Thyroid gland (tissue), 4 donors: Measurements from ENCODE around the gene KCNE4. TPM values are rescaled to one million over a fixed set of nuclear protein-coding genes. Genes with fewer than 3 reads are reported as not detected.

Experiments used
- DNase-seq, 2 donors: peaks; one replicate each; pipeline ENCODE4 v3.0.0-alpha.2; 2019
- H3K27ac ChIP-seq, 3 donors: fragments of 200-600 bp; sonication (generic); 1 replicate in 2 of 3; 2 replicates in 1 of 3; pipeline ENCODE4 v1.5.1; 2016 to 2019; ENCODE audit warnings: mild to moderate bottlenecking in 1 of 3, moderate library complexity in 1 of 3
- H3K27me3 ChIP-seq: fragments of 200-600 bp; sonication (generic); one replicate; pipeline ENCODE4 v1.5.1; 2019
- H3K36me3 ChIP-seq, 2 donors: fragments of 200-600 bp; sonication (generic); one replicate each; pipeline ENCODE4 v1.5.1; 2016 to 2019
- H3K4me1 ChIP-seq, 2 donors: fragments of 200-600 bp; sonication (generic); one replicate each; pipeline ENCODE4 v1.5.1; 2017 to 2019
- H3K4me3 ChIP-seq, 3 donors: fragments of 200-600 bp; sonication (generic); replicated peaks in 1 of 3; 1 replicate in 2 of 3; 2 replicates in 1 of 3; pipeline ENCODE4 v1.5.1; 2016; ENCODE audit warnings: mild to moderate bottlenecking in 1 of 3
- H3K9me3 ChIP-seq: fragments of 200-600 bp; sonication (generic); one replicate; pipeline ENCODE4 v1.5.1; 2017
- CTCF ChIP-seq, 6 experiments: fragments of 200-600 bp in 3 of 6; fragments of 450-650 bp in 3 of 6; sonication (generic) in 3 of 6; IDR thresholded peaks; one replicate each; pipeline ENCODE4 v1.5.1; 2016 to 2019; ENCODE audit warnings: antibody characterized with exemption in 6 of 6, mild to moderate bottlenecking in 2 of 6, inconsistent platforms in 1 of 6, moderate library complexity in 1 of 6
- POLR2A ChIP-seq, 2 donors: fragments of 450-650 bp; IDR thresholded peaks; one replicate each; pipeline ENCODE4 v1.6.1; 2017; ENCODE audit warnings: antibody characterized with exemption in 2 of 2, mild to moderate bottlenecking in 2 of 2, moderate library complexity in 1 of 2
- whole genome bisulfite sequencing, 2 donors: methylation state at CpG; one replicate each; pipeline ENCODE4 v1.1.5; 2017; 5-methylcytosine and 5-hydroxymethylcytosine counted together
- intact Hi-C: fragments of 100-400 bp; cut with DNase I; formaldehyde crosslinking; loops from one replicate; pipeline ENCODE4 v1.15.1; 2023
- total RNA-seq, 4 donors: library from RNA; depleted of rRNA; stranded (reverse); fragments of >200 nt; gene quantifications; one replicate each; pipeline ENCODE4 v1.2.3, GENCODE V29; 2016

The KCNE4 gene
- total RNA-seq, 4 donors from 2014 or later, result 7.8 to 19.6 (median 18.4) TPM

GRCh38 chr2:223034221-223034975 is 17.6 kb upstream of the KCNE4 start:
- H3K4me3 ChIP-seq, result no peak overlapping the region
- no peaks in the 10 kb centered on the region for H3K9me3 ChIP-seq
- no peaks in the 10 kb centered on the region for H3K27me3 ChIP-seq
- H3K36me3 ChIP-seq, result no peaks in the 10 kb centered on the region
- TF ChIP-seq CTCF (IDR thresholded peaks at IDR 0.05) (no peak), POLR2A (IDR thresholded peaks at IDR 0.05) (no peak)
- intact Hi-C loops, result no loop called here
- no peak for DNase-seq
- peaks cover 9 to 11% of the 10 kb centered on the region in 2 donors for H3K4me1 ChIP-seq
- no peak overlapping the region for H3K27ac ChIP-seq

- Histone ChIP-seq H3K27ac (no peak overlapping the region), H3K36me3 (no peaks in the 10 kb centered on the region), H3K4me3 (no peak overlapping the region), H3K4me1 (peaks cover 11 to 19% of the 10 kb centered on the region in 2 donors), H3K9me3 (no peaks in the 10 kb centered on the region), H3K27me3 (no peaks in the 10 kb centered on the region)
- intact Hi-C loops, result no loop called here
- 73% methylated on average over 3 of the region's 3 CpGs for WGBS, 2 donors
- no peak for DNase-seq
- TF ChIP-seq POLR2A (IDR thresholded peaks at IDR 0.05) (no peak), CTCF (IDR thresholded peaks at IDR 0.05) (no peak)
These were observed 15.1 kb upstream of the KCNE4 start for GRCh38 chr2:223036790-223037444.

GRCh38 chr2:223037445-223037800 is 14.6 kb upstream of the KCNE4 start:
- H3K4me3 ChIP-seq, result no peak overlapping the region
- no peaks in the 10 kb centered on the region for H3K9me3 ChIP-seq
- WGBS, 2 donors, result 75 to 84% methylated on average over 2 of the region's 2 CpGs
- no peaks in the 10 kb centered on the region for H3K27me3 ChIP-seq
- no peaks in the 10 kb centered on the region for H3K36me3 ChIP-seq
- peaks cover 11 to 22% of the 10 kb centered on the region in 2 donors for H3K4me1 ChIP-seq
- DNase-seq, result no peak
- TF ChIP-seq CTCF (IDR thresholded peaks at IDR 0.05), result no peak
- no peak for TF ChIP-seq POLR2A (IDR thresholded peaks at IDR 0.05)
- H3K27ac ChIP-seq, result no peak overlapping the region
- intact Hi-C loops, result no loop called here

GRCh38 chr2:223039618-223040017 is 12.4 kb upstream of the KCNE4 start:
- Histone ChIP-seq H3K9me3 (no peaks in the 10 kb centered on the region), H3K4me3 (no peak overlapping the region), H3K4me1 (peaks cover 14 to 25% of the 10 kb centered on the region in 2 donors), H3K27ac (no peak overlapping the region), H3K36me3 (no peaks in the 10 kb centered on the region), H3K27me3 (no peaks in the 10 kb centered on the region)
- WGBS, 2 donors, result 68 to 73% methylated on average over 1 of the region's 1 CpG
- no peak for DNase-seq
- intact Hi-C loops, result no loop called here
- TF ChIP-seq POLR2A (IDR thresholded peaks at IDR 0.05) (no peak), CTCF (IDR thresholded peaks at IDR 0.05) (no peak)

- Histone ChIP-seq H3K4me3 (no peak overlapping the region), H3K27ac (no peak overlapping the region), H3K4me1 (peaks cover 6 to 16% of the 10 kb centered on the region in 2 donors), H3K36me3 (no peaks in the 10 kb centered on the region), H3K27me3 (no peaks in the 10 kb centered on the region), H3K9me3 (no peaks in the 10 kb centered on the region)
- WGBS, 2 donors, result 93 to 96% methylated on average over 3 of the region's 3 CpGs
- intact Hi-C loops, result no loop called here
- TF ChIP-seq CTCF (IDR thresholded peaks at IDR 0.05), result no peak
- TF ChIP-seq POLR2A (IDR thresholded peaks at IDR 0.05), result no peak
- no peak for DNase-seq
These were observed 11.5 kb upstream of the KCNE4 start for GRCh38 chr2:223040527-223040926.
